ENCODE results near the gene ZMYND8. TPM values are rescaled to one million over a fixed set of nuclear protein-coding genes. Genes with fewer than 3 reads are reported as not detected.
"Not testable (repeated sequence)": the region's sequence is repeated elsewhere in the genome, so short reads cannot be mapped to it uniquely, and the experiment has no call there.

ZMYND8 gene
- total RNA-seq, 1 donor from 2014 or later: 31.9 TPM

DNA sequence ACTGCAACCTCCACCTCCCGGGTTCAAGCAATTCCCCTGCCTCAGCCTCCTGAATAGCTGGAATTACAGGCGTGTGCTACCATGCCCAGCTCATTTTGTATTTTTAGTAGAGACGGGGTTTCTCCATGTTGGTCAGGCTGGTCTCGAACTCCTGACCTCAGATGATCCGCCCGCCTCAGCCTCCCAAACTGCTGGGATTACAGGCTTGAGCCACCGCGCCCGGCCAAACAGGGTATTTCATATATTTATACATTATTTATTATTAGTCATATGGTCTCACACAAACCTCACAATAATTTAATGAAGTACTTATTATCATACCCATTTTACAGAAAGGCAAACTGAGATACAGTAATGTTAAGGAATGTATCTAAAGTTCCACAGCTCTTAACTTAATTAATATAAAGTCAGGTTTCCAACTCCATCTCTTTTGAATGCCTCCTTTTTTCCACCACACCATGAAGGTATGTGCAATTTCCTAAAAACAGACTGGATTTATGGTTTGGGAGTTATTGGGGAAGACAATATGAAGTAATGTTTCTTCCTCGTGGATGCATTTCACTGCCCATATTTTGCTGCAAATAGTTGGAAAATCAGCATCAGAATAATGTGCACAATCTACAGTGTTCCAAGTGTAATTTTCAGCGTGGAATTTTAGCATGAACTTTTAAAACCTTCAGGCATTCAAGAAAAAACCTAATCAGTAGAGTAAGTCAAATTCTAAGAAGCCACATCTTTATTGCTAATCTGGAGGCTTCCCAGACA lies 65.7 kb downstream of the ZMYND8 start:
- H3K36me3 Mint-ChIP-seq (ENCODE audit: low read depth): peaks cover 34% of the 10 kb centered on the region
- DNase-seq (ENCODE audit: low spot score): no peak
- TF ChIP-seq, protein P1, sequence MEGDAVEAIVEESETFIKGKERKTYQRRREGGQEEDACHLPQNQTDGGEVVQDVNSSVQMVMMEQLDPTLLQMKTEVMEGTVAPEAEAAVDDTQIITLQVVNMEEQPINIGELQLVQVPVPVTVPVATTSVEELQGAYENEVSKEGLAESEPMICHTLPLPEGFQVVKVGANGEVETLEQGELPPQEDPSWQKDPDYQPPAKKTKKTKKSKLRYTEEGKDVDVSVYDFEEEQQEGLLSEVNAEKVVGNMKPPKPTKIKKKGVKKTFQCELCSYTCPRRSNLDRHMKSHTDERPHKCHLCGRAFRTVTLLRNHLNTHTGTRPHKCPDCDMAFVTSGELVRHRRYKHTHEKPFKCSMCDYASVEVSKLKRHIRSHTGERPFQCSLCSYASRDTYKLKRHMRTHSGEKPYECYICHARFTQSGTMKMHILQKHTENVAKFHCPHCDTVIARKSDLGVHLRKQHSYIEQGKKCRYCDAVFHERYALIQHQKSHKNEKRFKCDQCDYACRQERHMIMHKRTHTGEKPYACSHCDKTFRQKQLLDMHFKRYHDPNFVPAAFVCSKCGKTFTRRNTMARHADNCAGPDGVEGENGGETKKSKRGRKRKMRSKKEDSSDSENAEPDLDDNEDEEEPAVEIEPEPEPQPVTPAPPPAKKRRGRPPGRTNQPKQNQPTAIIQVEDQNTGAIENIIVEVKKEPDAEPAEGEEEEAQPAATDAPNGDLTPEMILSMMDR (IDR thresholded peaks at IDR 0.05): no peak
- H3K27me3 Mint-ChIP-seq (ENCODE audit: low read depth): no peaks in the 10 kb centered on the region
- peaks cover 6% of the 10 kb centered on the region for H3K4me1 Mint-ChIP-seq (ENCODE audit: low read depth)
- no peak overlapping the region for H3K27ac Mint-ChIP-seq (ENCODE audit: unreplicated experiment)
- H3K4me3 Mint-ChIP-seq (ENCODE audit: unreplicated experiment): no peak overlapping the region
- H3K9me3 Mint-ChIP-seq (ENCODE audit: low read depth): no peaks in the 10 kb centered on the region

DNA sequence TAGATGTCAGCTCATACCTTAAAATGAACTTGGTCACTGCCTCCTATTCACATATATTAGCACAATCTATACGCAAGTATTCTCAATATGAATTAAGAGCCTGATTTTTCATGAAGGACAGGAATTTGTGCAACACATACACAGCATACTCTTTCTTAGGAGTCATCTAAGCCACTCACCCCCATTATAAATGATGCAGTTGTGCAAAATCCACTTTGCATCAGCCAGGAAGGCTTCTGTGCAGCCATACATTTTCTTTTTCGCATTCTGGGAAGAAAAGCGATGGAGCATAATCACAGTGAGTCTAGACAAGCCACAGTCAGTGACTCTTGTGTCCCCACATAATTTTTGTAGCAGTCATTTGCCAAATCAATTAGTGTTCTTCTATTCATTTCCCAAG lies 66.5 kb downstream of the ZMYND8 start:
- Mint-ChIP-seq H3K4me1 (ENCODE audit: low read depth) (peaks cover 2% of the 10 kb centered on the region), H3K27me3 (ENCODE audit: low read depth) (no peaks in the 10 kb centered on the region), H3K4me3 (ENCODE audit: unreplicated experiment) (no peak overlapping the region), H3K27ac (ENCODE audit: unreplicated experiment) (no peak overlapping the region), H3K9me3 (ENCODE audit: low read depth) (no peaks in the 10 kb centered on the region), H3K36me3 (ENCODE audit: low read depth) (peaks cover 29% of the 10 kb centered on the region)
- DNase-seq (ENCODE audit: low spot score): no peak
- TF ChIP-seq, protein P1 (IDR thresholded peaks at IDR 0.05): no peak

DNA sequence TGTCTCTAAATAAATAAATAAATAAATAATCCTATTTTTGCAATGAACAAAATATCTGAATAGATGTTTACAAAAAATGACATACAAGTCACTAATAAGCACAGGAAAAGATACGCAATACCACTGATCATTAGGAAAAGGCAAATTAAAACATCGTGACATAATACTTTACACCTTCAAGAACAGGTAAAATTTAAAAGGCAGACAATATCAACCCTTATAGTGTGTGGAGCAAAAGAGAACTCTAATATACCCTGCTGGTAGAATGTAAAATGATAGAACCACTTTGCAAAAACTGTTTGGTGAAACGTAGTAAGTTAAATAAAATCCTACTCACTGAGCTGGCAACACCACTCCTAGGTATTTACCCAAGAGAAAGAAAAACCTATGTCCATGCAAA lies 67.4 kb downstream of the ZMYND8 start:
- no peak overlapping the region for H3K4me3 Mint-ChIP-seq (ENCODE audit: unreplicated experiment)
- DNase-seq (ENCODE audit: low spot score): no peak
- H3K27me3 Mint-ChIP-seq (ENCODE audit: low read depth): no peaks in the 10 kb centered on the region
- no peak overlapping the region for H3K27ac Mint-ChIP-seq (ENCODE audit: unreplicated experiment)
- H3K4me1 Mint-ChIP-seq (ENCODE audit: low read depth): peaks cover 2% of the 10 kb centered on the region
- TF ChIP-seq, protein P1 (IDR thresholded peaks at IDR 0.05): no peak
- H3K36me3 Mint-ChIP-seq (ENCODE audit: low read depth): peaks cover 28% of the 10 kb centered on the region
- no peaks in the 10 kb centered on the region for H3K9me3 Mint-ChIP-seq (ENCODE audit: low read depth)

DNA sequence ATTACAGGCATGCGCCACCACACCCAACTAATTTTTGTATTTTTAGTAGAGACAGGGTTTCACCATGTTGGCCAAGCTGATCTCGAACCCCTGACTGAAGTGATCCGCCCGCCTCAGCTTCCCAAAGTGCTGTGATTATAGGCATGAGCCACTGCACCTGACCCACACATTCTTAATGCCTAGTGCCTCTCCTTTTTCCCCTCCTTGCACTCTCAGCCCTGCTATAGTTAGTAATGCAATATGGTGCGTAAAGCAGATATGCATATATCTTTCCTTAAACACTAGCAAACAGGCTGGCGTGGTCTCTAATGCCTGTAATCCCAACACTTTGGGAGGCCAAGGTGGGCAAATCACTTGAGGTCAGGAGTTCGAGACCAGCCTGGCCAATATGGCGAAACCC lies 68.0 kb downstream of the ZMYND8 start:
- H3K4me1 Mint-ChIP-seq (ENCODE audit: low read depth); H3K4me3 Mint-ChIP-seq (ENCODE audit: unreplicated experiment); H3K27me3 Mint-ChIP-seq (ENCODE audit: low read depth); DNase-seq (ENCODE audit: low spot score); H3K27ac Mint-ChIP-seq (ENCODE audit: unreplicated experiment); H3K9me3 Mint-ChIP-seq (ENCODE audit: low read depth): not testable (repeated sequence)
- H3K36me3 Mint-ChIP-seq (ENCODE audit: low read depth): peaks cover 27% of the 10 kb centered on the region

DNA sequence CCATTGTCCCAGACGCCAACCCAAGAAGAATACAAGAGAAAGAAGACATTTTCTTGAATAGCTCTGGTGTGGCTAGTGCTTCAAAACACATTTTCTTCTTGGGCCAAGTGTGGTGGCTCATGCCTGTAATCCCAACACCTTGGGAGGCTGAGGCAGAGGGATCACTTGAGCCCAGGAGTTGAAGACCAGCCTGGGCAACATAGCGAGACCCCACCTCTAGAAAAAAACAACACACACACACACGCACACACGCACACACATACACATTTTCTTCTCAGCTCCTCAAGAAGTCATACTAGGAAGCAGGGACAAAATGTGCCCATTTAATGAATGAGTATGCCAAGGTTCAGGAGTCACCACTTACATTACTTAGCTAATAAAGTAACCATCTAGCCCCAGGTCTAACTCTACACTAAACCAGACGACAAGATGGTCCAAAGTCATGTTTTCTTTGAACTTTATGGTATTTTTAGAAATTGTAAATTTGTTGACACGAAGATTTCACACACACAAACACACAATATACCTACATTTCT lies 68.8 kb downstream of the ZMYND8 start:
- peaks cover 30% of the 10 kb centered on the region for H3K36me3 Mint-ChIP-seq (ENCODE audit: low read depth)
- no peak for DNase-seq (ENCODE audit: low spot score)
- no peaks in the 10 kb centered on the region for H3K9me3 Mint-ChIP-seq (ENCODE audit: low read depth)
- TF ChIP-seq, protein P1 (IDR thresholded peaks at IDR 0.05): no peak
- H3K27me3 Mint-ChIP-seq (ENCODE audit: low read depth): no peaks in the 10 kb centered on the region
- peaks cover 2% of the 10 kb centered on the region for H3K4me1 Mint-ChIP-seq (ENCODE audit: low read depth)
- no peak overlapping the region for H3K27ac Mint-ChIP-seq (ENCODE audit: unreplicated experiment)
- H3K4me3 Mint-ChIP-seq (ENCODE audit: unreplicated experiment): no peak overlapping the region

DNA sequence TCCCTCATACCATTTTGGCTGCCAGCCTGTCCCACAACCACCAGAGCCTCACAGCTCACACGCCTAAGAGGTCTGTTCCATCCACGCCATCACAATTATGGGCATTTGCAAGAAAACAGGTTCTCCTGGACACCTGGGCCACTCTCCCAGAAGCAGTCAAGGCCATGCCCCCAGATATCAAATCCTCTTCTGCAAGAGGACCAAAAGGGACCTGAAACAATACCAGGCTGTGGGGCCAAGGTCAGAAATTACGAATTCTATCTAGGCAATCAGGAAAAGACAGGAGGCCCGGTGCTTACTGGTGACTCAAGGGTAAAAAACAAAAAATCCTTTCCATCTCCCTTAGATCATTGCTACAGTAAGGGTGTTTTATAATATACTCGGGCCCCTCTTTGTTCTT lies 69.8 kb downstream of the ZMYND8 start:
- TF ChIP-seq, protein P1 (IDR thresholded peaks at IDR 0.05): no peak
- Mint-ChIP-seq H3K27ac (ENCODE audit: unreplicated experiment) (no peak overlapping the region), H3K27me3 (ENCODE audit: low read depth) (no peaks in the 10 kb centered on the region), H3K4me1 (ENCODE audit: low read depth) (peaks cover 2% of the 10 kb centered on the region), H3K9me3 (ENCODE audit: low read depth) (no peaks in the 10 kb centered on the region), H3K36me3 (ENCODE audit: low read depth) (peaks cover 31% of the 10 kb centered on the region), H3K4me3 (ENCODE audit: unreplicated experiment) (no peak overlapping the region)
- DNase-seq (ENCODE audit: low spot score): no peak
